OCI-LY1 (cell line): Measurements from ENCODE around the gene PRKCA.

Experiments used
- H2AFZ ChIP-seq: fragments of 200-600 bp; sonication (generic), shearing (Covaris generic); 2 replicates; pipeline ENCODE4 v1.6.0; 2014; ENCODE audit warnings: antibody characterized with exemption, mild to moderate bottlenecking, low read length
- H3F3A ChIP-seq: fragments of 200-600 bp; sonication (generic), shearing (Covaris generic); 2 replicates; pipeline ENCODE4 v1.6.0; 2014; ENCODE audit warnings: mild to moderate bottlenecking, antibody characterized with exemption, low read length, moderate library complexity; ENCODE audit not compliant: insufficient read depth
- H3K27ac ChIP-seq: fragments of 200-600 bp; sonication (generic); 2 replicates; pipeline ENCODE4 v1.5.1; 2014; ENCODE audit warnings: low read length, mixed run types, mild to moderate bottlenecking, low read depth; ENCODE audit not compliant: poor library complexity, severe bottlenecking
- H3K27me3 ChIP-seq: fragments of 200-600 bp; sonication (generic); 2 replicates; pipeline ENCODE4 v1.6.0; 2014; ENCODE audit warnings: antibody characterized with exemption, mild to moderate bottlenecking, low read length, moderate library complexity; ENCODE audit not compliant: insufficient read depth
- H3K36me3 ChIP-seq: fragments of 200-600 bp; sonication (generic); 2 replicates; pipeline ENCODE4 v1.6.1; 2014; ENCODE audit warnings: mild to moderate bottlenecking, antibody characterized with exemption, low read length, moderate library complexity, mixed read lengths; ENCODE audit not compliant: insufficient read depth
- H3K4me1 ChIP-seq: fragments of 200-600 bp; sonication (generic); 2 replicates; pipeline ENCODE4 v1.5.1; 2014; ENCODE audit warnings: mild to moderate bottlenecking, low read length, moderate library complexity; ENCODE audit not compliant: insufficient read depth, severe bottlenecking
- H3K4me2 ChIP-seq: fragments of 200-600 bp; sonication (generic), shearing (Covaris generic); 2 replicates; pipeline ENCODE4 v1.6.1; 2014; ENCODE audit warnings: low read length
- H3K4me3 ChIP-seq: fragments of 200-600 bp; sonication (generic); 2 replicates; pipeline ENCODE4 v1.5.1; 2014; ENCODE audit warnings: low read length, low read depth, mild to moderate bottlenecking, mixed read lengths; ENCODE audit not compliant: poor library complexity, severe bottlenecking
- H3K79me2 ChIP-seq: fragments of 200-600 bp; shearing (Covaris generic); 2 replicates; pipeline ENCODE4 v1.6.1; 2016; ENCODE audit warnings: mixed run types, low read length, mixed read lengths; ENCODE audit not compliant: insufficient read depth
- H3K9ac ChIP-seq: fragments of 200-600 bp; sonication (generic), shearing (Covaris generic); 2 replicates; pipeline ENCODE4 v1.6.1; 2014; ENCODE audit warnings: mild to moderate bottlenecking, low read length, mixed read lengths
- H3K9me2 ChIP-seq: fragments of 200-600 bp; sonication (generic), shearing (Covaris generic); 2 replicates; pipeline ENCODE4 v1.6.1; 2014; ENCODE audit warnings: low read depth, mild to moderate bottlenecking, low read length, mixed read lengths
- H3K9me3 ChIP-seq: fragments of 200-600 bp; shearing (Covaris generic); 2 replicates; pipeline ENCODE4 v1.6.1; 2014; ENCODE audit warnings: low read length, mixed read lengths
- H4K20me1 ChIP-seq: fragments of 200-600 bp; sonication (generic), shearing (Covaris generic); 2 replicates; pipeline ENCODE4 v1.6.0; 2016; ENCODE audit warnings: mild to moderate bottlenecking, low read length; ENCODE audit not compliant: insufficient read depth
- CTCF ChIP-seq: fragments of 200-600 bp; sonication (generic), shearing (Covaris generic); IDR thresholded peaks from 2 replicates; pipeline ENCODE4 v1.5.1; 2017; ENCODE audit warnings: mild to moderate bottlenecking, antibody characterized with exemption, low read length, moderate library complexity, mixed read lengths
- EZH2 ChIP-seq: fragments of 200-600 bp; sonication (generic), shearing (Covaris generic); IDR thresholded peaks from 2 replicates; pipeline ENCODE4 v1.8.0; 2017; ENCODE audit warnings: borderline replicate concordance, mixed run types, mild to moderate bottlenecking, antibody characterized with exemption, low read length, moderate library complexity, mixed read lengths

The PRKCA gene

GRCh38 chr17:66493283-66494019 is 191.0 kb downstream of the PRKCA start:
- no peak for TF ChIP-seq EZH2
- TF ChIP-seq CTCF = no peak
- H3K4me2 ChIP-seq = no peak overlapping the region
- H4K20me1 ChIP-seq = no peaks in the 10 kb centered on the region
- peak overlapping the region; percentile 7 for H3K27ac ChIP-seq
- no peaks in the 10 kb centered on the region for H3K9me2 ChIP-seq
- H3K36me3 ChIP-seq = no peaks in the 10 kb centered on the region
- H3K9ac ChIP-seq = no peak overlapping the region
- H3K4me3 ChIP-seq = no peak overlapping the region
- no peaks in the 10 kb centered on the region for H3K9me3 ChIP-seq
- H2AFZ ChIP-seq = no peak overlapping the region
- no peaks in the 10 kb centered on the region for H3K27me3 ChIP-seq
- no peaks in the 10 kb centered on the region for H3K79me2 ChIP-seq
- H3K4me1 ChIP-seq = peaks cover 48% of the 10 kb centered on the region
- H3F3A ChIP-seq = no peaks in the 10 kb centered on the region

GRCh38 chr17:66494023-66494803 is 191.8 kb downstream of the PRKCA start:
- TF ChIP-seq EZH2 (no peak), CTCF (no peak)
- H3K27me3 ChIP-seq = no peaks in the 10 kb centered on the region
- no peak overlapping the region for H2AFZ ChIP-seq
- H3K36me3 ChIP-seq = no peaks in the 10 kb centered on the region
- peak overlapping the region; percentile 7 for H3K27ac ChIP-seq
- no peak overlapping the region for H3K9ac ChIP-seq
- no peaks in the 10 kb centered on the region for H3K79me2 ChIP-seq
- no peaks in the 10 kb centered on the region for H3K9me3 ChIP-seq
- H3F3A ChIP-seq = no peaks in the 10 kb centered on the region
- no peak overlapping the region for H3K4me3 ChIP-seq
- H3K4me2 ChIP-seq = no peak overlapping the region
- peaks cover 46% of the 10 kb centered on the region for H3K4me1 ChIP-seq
- no peaks in the 10 kb centered on the region for H4K20me1 ChIP-seq
- no peaks in the 10 kb centered on the region for H3K9me2 ChIP-seq

- H3K27ac ChIP-seq = no peak overlapping the region
- H3K27me3 ChIP-seq = no peaks in the 10 kb centered on the region
- H3K4me1 ChIP-seq = peaks cover 46% of the 10 kb centered on the region
- H3K36me3 ChIP-seq = no peaks in the 10 kb centered on the region
- no peak for TF ChIP-seq EZH2
- no peak for TF ChIP-seq CTCF
- H2AFZ ChIP-seq = no peak overlapping the region
- H3F3A ChIP-seq = no peaks in the 10 kb centered on the region
- H4K20me1 ChIP-seq = no peaks in the 10 kb centered on the region
- H3K79me2 ChIP-seq = no peaks in the 10 kb centered on the region
- no peak overlapping the region for H3K9ac ChIP-seq
- no peaks in the 10 kb centered on the region for H3K9me3 ChIP-seq
- H3K9me2 ChIP-seq = no peaks in the 10 kb centered on the region
- no peak overlapping the region for H3K4me3 ChIP-seq
- no peak overlapping the region for H3K4me2 ChIP-seq
Observed at GRCh38 chr17:66495035-66495434, 192.6 kb downstream of the PRKCA start.
